ENCODE measurements around the gene NRF1. TPM values are rescaled to one million over a fixed set of nuclear protein-coding genes. Genes with fewer than 3 reads are reported as not detected.
"Not testable (repeated sequence)": the region's sequence is repeated elsewhere in the genome, so short reads cannot be mapped to it uniquely, and the experiment has no call there.

The NRF1 gene
- 10 to 100 TPM; 20.5 to 28.9 TPM for total RNA-seq

GRCh38 chr7:129611246-129612111, at the start of gene NRF1:
NRF1 (plus strand) TSS chr7:129611720; CDS start chr7:129657352, 45,632 bp downstream.
- no peaks in the 10 kb centered on the region for H3K9me3 Mint-ChIP-seq (ENCODE audit: low read depth)
- CTCF ChIA-PET = interaction anchor here (0.6 to 2.5 kb wide), 10 partner anchors 8 to 339 kb away, joined by 3 to 20 read pairs (median 4); no protein-coding TSS in a partner anchor
- no peaks in the 10 kb centered on the region for H3K27me3 Mint-ChIP-seq
- H3K27ac Mint-ChIP-seq = peak within 1 kb of the TSS; percentile 96
- intact Hi-C loops (cut with DNase I, micrococcal nuclease) = loop anchor here (1.0 to 10.0 kb wide), 18 partner anchors 24 to 1959 kb away; partner anchors contain the start of genes SMKR1 (in 2 of the 2), AHCYL2 (in 1 of the 2), SND1 (in 1 of the 2) and SSMEM1 (in 1 of the 2)
- peak within 1 kb of the TSS; percentile 90 for H3K4me3 Mint-ChIP-seq
- POLR2A ChIA-PET = interaction anchor here (0.7 kb wide), 1 partner anchor 215 kb away, joined by 3 read pairs; no protein-coding TSS in a partner anchor
- ATAC-seq (peak; percentile 87), DNase-seq (peak; percentile 96)
- H3K4me1 Mint-ChIP-seq = peaks cover 61% of the 10 kb centered on the region
- peaks cover 40% of the 10 kb centered on the region for H3K36me3 Mint-ChIP-seq (ENCODE audit: low read depth)

- H3K36me3 Mint-ChIP-seq (ENCODE audit: low read depth); intact Hi-C loops (cut with DNase I, micrococcal nuclease); H3K4me1 Mint-ChIP-seq; POLR2A ChIA-PET; CTCF ChIA-PET; H3K27ac Mint-ChIP-seq; DNase-seq; H3K9me3 Mint-ChIP-seq (ENCODE audit: low read depth); ATAC-seq; H3K4me3 Mint-ChIP-seq: not testable (repeated sequence)
- H3K27me3 Mint-ChIP-seq = peaks cover 28% of the 10 kb centered on the region
Measured at GRCh38 chr7:129566323-129566722, 45.2 kb upstream of the NRF1 start.

GRCh38 chr7:129567377-129567776, 44.1 kb upstream of the NRF1 start:
- ChIA-PET POLR2A (no interaction called here), CTCF (interaction anchor here (0.6 kb wide), 1 partner anchor 373 kb away, joined by 4 read pairs; no protein-coding TSS in a partner anchor)
- DNase-seq (no peak), ATAC-seq (no peak)
- H3K4me3 Mint-ChIP-seq = no peak overlapping the region
- H3K27ac Mint-ChIP-seq = no peak overlapping the region
- H3K4me1 Mint-ChIP-seq = peaks cover 3% of the 10 kb centered on the region
- H3K36me3 Mint-ChIP-seq (ENCODE audit: low read depth) = peaks cover 4% of the 10 kb centered on the region
- H3K9me3 Mint-ChIP-seq (ENCODE audit: low read depth) = peaks cover 6% of the 10 kb centered on the region
- H3K27me3 Mint-ChIP-seq = peaks cover 22% of the 10 kb centered on the region
- intact Hi-C loops (cut with DNase I, micrococcal nuclease) = no loop called here

- intact Hi-C loops (cut with DNase I, micrococcal nuclease) = no loop called here
- H3K27me3 Mint-ChIP-seq = peaks cover 22% of the 10 kb centered on the region
- peaks cover 4% of the 10 kb centered on the region for H3K36me3 Mint-ChIP-seq (ENCODE audit: low read depth)
- H3K27ac Mint-ChIP-seq = no peak overlapping the region
- H3K4me3 Mint-ChIP-seq = no peak overlapping the region
- ATAC-seq = peak; percentile 36
- POLR2A ChIA-PET = no interaction called here
- no peak for DNase-seq
- CTCF ChIA-PET = no interaction called here
- peaks cover 3% of the 10 kb centered on the region for H3K4me1 Mint-ChIP-seq
- peaks cover 6% of the 10 kb centered on the region for H3K9me3 Mint-ChIP-seq (ENCODE audit: low read depth)
Measured at GRCh38 chr7:129568240-129568639, 43.3 kb upstream of the NRF1 start.

DNA sequence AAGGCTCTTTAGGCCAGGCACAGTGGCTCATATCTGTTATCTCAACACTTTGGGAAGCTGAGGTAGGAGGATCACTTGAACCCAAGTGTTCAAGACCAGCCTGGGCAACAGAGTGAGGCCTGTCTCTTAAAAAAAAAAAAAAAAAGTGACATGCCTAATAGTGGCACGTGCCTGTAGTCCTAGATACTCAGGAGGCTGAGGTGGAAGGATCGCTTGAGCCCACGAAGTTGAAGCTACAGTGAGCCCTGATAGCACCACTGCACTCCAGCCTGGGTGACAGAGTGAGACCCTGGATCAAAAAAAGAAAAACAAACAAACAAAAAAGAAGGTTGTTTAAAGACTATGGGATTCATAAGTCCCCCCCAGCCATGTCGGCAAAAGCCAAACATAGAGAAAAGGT, 42.2 kb upstream of the NRF1 start:
- H3K36me3 Mint-ChIP-seq (ENCODE audit: low read depth) = peaks cover 4% of the 10 kb centered on the region
- H3K27me3 Mint-ChIP-seq = peaks cover 22% of the 10 kb centered on the region
- POLR2A ChIA-PET = no interaction called here
- no peak overlapping the region for H3K27ac Mint-ChIP-seq
- ATAC-seq = no peak
- no peak for DNase-seq
- intact Hi-C loops (cut with DNase I, micrococcal nuclease) = no loop called here
- peaks cover 6% of the 10 kb centered on the region for H3K9me3 Mint-ChIP-seq (ENCODE audit: low read depth)
- no peak overlapping the region for H3K4me3 Mint-ChIP-seq
- H3K4me1 Mint-ChIP-seq = peaks cover 3% of the 10 kb centered on the region
- CTCF ChIA-PET = no interaction called here

GRCh38 chr7:129569811-129570215, 41.7 kb upstream of the NRF1 start:
- CTCF ChIA-PET = no interaction called here
- no peak overlapping the region for H3K4me3 Mint-ChIP-seq
- peaks cover 6% of the 10 kb centered on the region for H3K9me3 Mint-ChIP-seq (ENCODE audit: low read depth)
- H3K27ac Mint-ChIP-seq = no peak overlapping the region
- peaks cover 19% of the 10 kb centered on the region for H3K27me3 Mint-ChIP-seq
- POLR2A ChIA-PET = no interaction called here
- ATAC-seq (no peak), DNase-seq (no peak)
- peaks cover 3% of the 10 kb centered on the region for H3K4me1 Mint-ChIP-seq
- intact Hi-C loops (cut with DNase I, micrococcal nuclease) = no loop called here
- peaks cover 4% of the 10 kb centered on the region for H3K36me3 Mint-ChIP-seq (ENCODE audit: low read depth)

DNA sequence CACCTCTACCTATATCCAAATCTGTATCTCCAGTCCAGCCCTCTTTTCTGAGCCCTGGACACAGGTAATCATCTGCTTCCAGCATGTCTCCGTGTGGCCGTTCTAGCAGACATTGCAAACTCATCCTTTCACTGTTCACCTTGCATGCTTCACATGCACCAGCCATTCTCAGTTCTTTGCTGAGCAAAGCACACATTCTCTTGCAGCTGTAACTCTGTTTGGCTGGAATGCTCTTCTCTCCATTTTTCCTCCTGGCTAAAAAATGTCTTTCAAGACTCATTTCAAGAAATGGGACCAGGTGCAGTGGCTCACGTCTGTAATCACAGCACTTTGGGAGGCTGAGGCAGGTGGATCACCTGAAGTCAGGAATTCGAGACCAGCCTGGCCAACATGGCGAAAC, 40.3 kb upstream of the NRF1 start:
- ATAC-seq (no peak), DNase-seq (no peak)
- CTCF ChIA-PET = no interaction called here
- Mint-ChIP-seq H3K9me3 (ENCODE audit: low read depth) (peaks cover 7% of the 10 kb centered on the region), H3K4me3 (no peak overlapping the region), H3K36me3 (ENCODE audit: low read depth) (peaks cover 4% of the 10 kb centered on the region), H3K27me3 (peaks cover 19% of the 10 kb centered on the region), H3K27ac (no peak overlapping the region), H3K4me1 (peaks cover 3% of the 10 kb centered on the region)
- intact Hi-C loops (cut with DNase I, micrococcal nuclease) = no loop called here
- POLR2A ChIA-PET = no interaction called here

DNA sequence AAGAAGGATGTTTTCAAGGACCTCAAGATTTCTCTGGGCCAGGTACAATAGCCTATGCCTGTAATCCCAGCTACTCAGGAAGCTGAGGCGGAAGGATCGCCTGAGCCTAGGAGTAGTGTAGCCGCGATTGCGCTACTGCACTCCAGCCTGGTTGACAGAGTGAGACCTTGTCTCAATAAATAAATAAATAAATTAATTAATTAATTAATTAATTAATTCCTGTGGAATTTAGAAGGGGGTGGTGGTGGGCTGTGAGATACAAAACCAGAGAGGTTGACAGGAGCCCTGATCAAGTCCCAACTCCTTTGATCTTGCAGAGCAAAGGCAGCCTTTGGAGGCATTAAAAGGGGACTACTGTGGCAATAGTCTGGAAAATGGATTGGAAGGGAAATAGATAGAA, 39.3 kb upstream of the NRF1 start:
- Mint-ChIP-seq H3K27me3 (peaks cover 16% of the 10 kb centered on the region), H3K36me3 (ENCODE audit: low read depth) (peaks cover 4% of the 10 kb centered on the region), H3K27ac (no peak overlapping the region), H3K4me1 (no peaks in the 10 kb centered on the region), H3K4me3 (no peak overlapping the region), H3K9me3 (ENCODE audit: low read depth) (peaks cover 6% of the 10 kb centered on the region)
- POLR2A ChIA-PET = no interaction called here
- DNase-seq = no peak
- CTCF ChIA-PET = interaction anchor here (0.7 kb wide), 1 partner anchor 22 kb away, joined by 3 read pairs; no protein-coding TSS in a partner anchor
- intact Hi-C loops (cut with DNase I, micrococcal nuclease) = no loop called here
- ATAC-seq = no peak

GRCh38 chr7:129574487-129574886, 37.0 kb upstream of the NRF1 start:
- ChIA-PET CTCF (interaction anchor here (0.6 to 1.3 kb wide), 2 partner anchors 34 to 415 kb away, joined by 3 read pairs; no protein-coding TSS in a partner anchor), POLR2A (no interaction called here)
- Mint-ChIP-seq H3K36me3 (ENCODE audit: low read depth) (peaks cover 4% of the 10 kb centered on the region), H3K9me3 (ENCODE audit: low read depth) (peaks cover 10% of the 10 kb centered on the region), H3K27ac (no peak overlapping the region), H3K4me3 (no peak overlapping the region), H3K4me1 (no peaks in the 10 kb centered on the region), H3K27me3 (peaks cover 6% of the 10 kb centered on the region)
- no peak for ATAC-seq
- DNase-seq = no peak
- intact Hi-C loops (cut with DNase I, micrococcal nuclease) = no loop called here

GRCh38 chr7:129575699-129576098, 35.8 kb upstream of the NRF1 start:
- Mint-ChIP-seq H3K36me3 (ENCODE audit: low read depth) (peaks cover 4% of the 10 kb centered on the region), H3K4me1 (no peaks in the 10 kb centered on the region), H3K27ac (no peak overlapping the region), H3K4me3 (no peak overlapping the region), H3K27me3 (peaks cover 6% of the 10 kb centered on the region), H3K9me3 (ENCODE audit: low read depth) (peaks cover 10% of the 10 kb centered on the region)
- ChIA-PET POLR2A (no interaction called here), CTCF (interaction anchor here (1.3 kb wide), 1 partner anchor 36 kb away, joined by 3 read pairs; no protein-coding TSS in a partner anchor)
- intact Hi-C loops (cut with DNase I, micrococcal nuclease) = no loop called here
- ATAC-seq (no peak), DNase-seq (no peak)

GRCh38 chr7:129576138-129576537, 35.4 kb upstream of the NRF1 start:
- no peak overlapping the region for H3K27ac Mint-ChIP-seq
- peaks cover 4% of the 10 kb centered on the region for H3K36me3 Mint-ChIP-seq (ENCODE audit: low read depth)
- ATAC-seq (no peak), DNase-seq (no peak)
- no peaks in the 10 kb centered on the region for H3K4me1 Mint-ChIP-seq
- intact Hi-C loops (cut with DNase I, micrococcal nuclease) = no loop called here
- CTCF ChIA-PET = no interaction called here
- H3K4me3 Mint-ChIP-seq = no peak overlapping the region
- H3K9me3 Mint-ChIP-seq (ENCODE audit: low read depth) = peaks cover 10% of the 10 kb centered on the region
- POLR2A ChIA-PET = no interaction called here
- peaks cover 3% of the 10 kb centered on the region for H3K27me3 Mint-ChIP-seq

DNA sequence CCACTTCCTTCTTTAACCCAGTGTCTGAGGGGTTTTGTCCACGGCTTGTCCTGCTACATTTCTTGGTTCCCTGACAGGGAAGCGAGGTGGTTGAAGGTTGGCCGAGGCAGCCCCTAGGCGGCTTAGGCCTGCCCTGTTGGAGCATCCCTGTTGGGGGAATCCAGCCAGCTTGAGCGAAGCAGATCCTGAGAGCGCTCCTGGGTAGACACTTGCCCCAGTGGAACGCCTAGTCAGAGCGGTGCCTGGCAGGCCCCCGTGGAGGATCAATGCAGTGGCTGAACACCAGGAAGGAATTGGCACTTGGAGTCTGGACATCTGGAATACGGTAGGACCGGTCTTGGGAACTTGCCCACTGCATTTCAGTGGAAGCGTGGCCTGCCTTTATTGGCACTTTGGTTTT, 32.7 kb upstream of the NRF1 start:
- no peaks in the 10 kb centered on the region for H3K4me1 Mint-ChIP-seq
- H3K4me3 Mint-ChIP-seq = no peak overlapping the region
- H3K36me3 Mint-ChIP-seq (ENCODE audit: low read depth) = peaks cover 4% of the 10 kb centered on the region
- no peaks in the 10 kb centered on the region for H3K27me3 Mint-ChIP-seq
- intact Hi-C loops (cut with DNase I, micrococcal nuclease) = no loop called here
- DNase-seq (no peak), ATAC-seq (no peak)
- H3K27ac Mint-ChIP-seq = no peak overlapping the region
- ChIA-PET CTCF (interaction anchor here (0.6 kb wide), 1 partner anchor 55 kb away, joined by 3 read pairs; no protein-coding TSS in a partner anchor), POLR2A (no interaction called here)
- peaks cover 10% of the 10 kb centered on the region for H3K9me3 Mint-ChIP-seq (ENCODE audit: low read depth)
